ENCODE measurements around the gene FRMPD2.

FRMPD2 gene

GRCh38 chr10:48257407-48257961 is 17.0 kb downstream of the FRMPD2 start:
- TF ChIP-seq CTCF (IDR thresholded peaks at IDR 0.05), result no peak

- TF ChIP-seq CTCF (IDR thresholded peaks at IDR 0.05), result no peak
Measured at GRCh38 chr10:48255722-48256121, 18.8 kb downstream of the FRMPD2 start.

GRCh38 chr10:48254750-48255512 is 19.6 kb downstream of the FRMPD2 start:
- TF ChIP-seq CTCF (IDR thresholded peaks at IDR 0.05), result no peak

- no peak for TF ChIP-seq CTCF (IDR thresholded peaks at IDR 0.05)
Measured at GRCh38 chr10:48253970-48254657, 20.4 kb downstream of the FRMPD2 start.

GRCh38 chr10:48252354-48252650 is 22.2 kb downstream of the FRMPD2 start:
- TF ChIP-seq CTCF (IDR thresholded peaks at IDR 0.05), result no peak

GRCh38 chr10:48251525-48252353 is 22.8 kb downstream of the FRMPD2 start:
- no peak for TF ChIP-seq CTCF (IDR thresholded peaks at IDR 0.05)

GRCh38 chr10:48251152-48251524 is 23.4 kb downstream of the FRMPD2 start:
- TF ChIP-seq CTCF (IDR thresholded peaks at IDR 0.05), result no peak

Data from LNCAP (cell line).